Endodermal cell (in vitro differentiated cells): ENCODE measurements around the gene CPM. TPM values are rescaled to one million over a fixed set of nuclear protein-coding genes. Genes with fewer than 3 reads are reported as not detected.

Experiments
- DNase-seq: peaks from one replicate; pipeline ENCODE4 v3.0.0-alpha.2; 2017
- H3K27ac ChIP-seq: 2 replicates; pipeline ENCODE4 v1.5.1; 2013; ENCODE audit warnings: mild to moderate bottlenecking, low read depth, low read length, moderate library complexity
- H3K27me3 ChIP-seq: 2 replicates; pipeline ENCODE4 v1.6.1; 2013; ENCODE audit warnings: mild to moderate bottlenecking, low read length, moderate library complexity; ENCODE audit not compliant: insufficient read depth, control insufficient read depth, poor library complexity, severe bottlenecking
- H3K36me3 ChIP-seq: 2 replicates; pipeline ENCODE4 v1.7.0; 2013; ENCODE audit warnings: mild to moderate bottlenecking, low read length, moderate library complexity; ENCODE audit not compliant: control insufficient read depth, insufficient read depth
- H3K4me1 ChIP-seq: one replicate; pipeline ENCODE4 v1.7.0; 2013; ENCODE audit warnings: low read length; ENCODE audit not compliant: control insufficient read depth, insufficient read depth
- H3K4me3 ChIP-seq: 2 replicates; pipeline ENCODE4 v1.5.1; 2013; ENCODE audit warnings: mild to moderate bottlenecking, low read length, moderate library complexity
- H3K9ac ChIP-seq: 2 replicates; pipeline ENCODE4 v1.6.1; 2013; ENCODE audit warnings: mild to moderate bottlenecking, low read length, moderate library complexity; ENCODE audit not compliant: poor library complexity, severe bottlenecking; ENCODE audit errors: extremely low read depth
- H3K9me3 ChIP-seq: 2 replicates; pipeline ENCODE4 v1.6.1; 2013; ENCODE audit warnings: mild to moderate bottlenecking, low read length, moderate library complexity; ENCODE audit not compliant: control insufficient read depth
- H3K27ac Mint-ChIP-seq: 2 replicates; pipeline ENCODE4 v1.8.0; 2020; ENCODE audit warnings: mixed read lengths
- H3K27me3 Mint-ChIP-seq: 2 replicates; pipeline ENCODE4 v1.8.0; 2021; ENCODE audit warnings: mild to moderate bottlenecking, mixed read lengths; ENCODE audit not compliant: insufficient read depth
- H3K36me3 Mint-ChIP-seq: 2 replicates; pipeline ENCODE4 v1.8.0; 2020; ENCODE audit warnings: low read depth, mixed read lengths
- H3K4me1 Mint-ChIP-seq: 2 replicates; pipeline ENCODE4 v1.8.0; 2020; ENCODE audit warnings: mixed read lengths
- H3K4me3 Mint-ChIP-seq: 2 replicates; pipeline ENCODE4 v1.8.0; 2020; ENCODE audit warnings: mild to moderate bottlenecking, moderate library complexity, mixed read lengths
- H3K9me3 Mint-ChIP-seq: 2 replicates; pipeline ENCODE4 v1.8.0; 2020; ENCODE audit warnings: mild to moderate bottlenecking, mixed read lengths
- WGBS, 2 experiments: methylation state at CpG; one replicate each; pipeline versions ENCODE4 v1.1.5 to v1.1.7; 2013; ENCODE audit warnings: missing lambda C conversion rate in 2 of 2, mixed read lengths in 1 of 2; ENCODE audit not compliant: insufficient coverage in 1 of 2, insufficient read length in 1 of 2; 5-methylcytosine and 5-hydroxymethylcytosine counted together
- total RNA-seq, 2 donors: library from RNA; stranded (reverse); fragmentation: NEBNext Ultra II Directional in 1 of 2; extraction: Animal tissue kit (Norgen Biotek cat#: 25700) in 1 of 2; gene quantifications; 2 replicates in 1 of 2; 3 replicates in 1 of 2; pipeline ENCODE4 v1.2.1, GENCODE V29; 2021
- TF ChIP-seq, protein P1 (sequence below): fragments of 200-600 bp; sonication (generic); conservative IDR thresholded peaks from 2 replicates; pipeline ENCODE4 v1.5.0; 2021; ENCODE audit warnings: antibody characterized with exemption, mild to moderate bottlenecking

Gene CPM
- total RNA-seq, 2 donors from 2014 or later = 0.80 to 0.86 TPM

DNA sequence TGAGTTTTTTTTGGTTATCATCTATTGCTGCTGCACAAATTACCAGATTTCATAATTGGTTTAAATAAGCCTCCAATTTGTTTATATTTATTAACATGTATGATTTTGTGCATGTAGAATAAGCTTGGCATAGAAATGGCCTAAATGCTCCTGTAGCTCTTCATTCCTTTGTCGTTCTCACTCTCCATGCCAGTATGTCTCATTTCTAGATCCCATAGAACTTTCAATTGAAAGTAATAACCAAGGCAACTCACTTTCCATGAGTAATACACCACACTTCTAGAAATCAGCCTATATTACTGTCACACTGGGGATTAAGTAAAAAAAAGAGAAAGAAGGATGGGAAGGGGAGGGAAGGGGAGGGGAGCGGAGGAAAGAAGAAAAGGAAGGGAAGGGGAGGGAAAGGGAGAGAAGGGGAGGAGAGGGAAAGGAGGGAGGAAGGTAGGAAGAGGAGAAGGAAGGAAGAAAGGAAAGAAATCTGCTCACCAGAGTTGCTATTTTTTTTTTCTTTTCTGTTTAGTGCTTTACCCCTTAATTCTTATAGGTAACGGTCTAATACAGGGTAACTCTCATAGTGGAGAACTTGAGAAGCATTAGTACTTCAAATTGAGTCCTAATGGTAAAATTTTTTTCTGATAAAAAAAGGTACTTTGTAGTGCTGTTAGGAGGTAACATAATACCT lies 79.4 kb downstream of the CPM start:
- H3K9ac ChIP-seq = no peak overlapping the region
- no peaks in the 10 kb centered on the region for H3K9me3 ChIP-seq
- TF ChIP-seq, protein P1, sequence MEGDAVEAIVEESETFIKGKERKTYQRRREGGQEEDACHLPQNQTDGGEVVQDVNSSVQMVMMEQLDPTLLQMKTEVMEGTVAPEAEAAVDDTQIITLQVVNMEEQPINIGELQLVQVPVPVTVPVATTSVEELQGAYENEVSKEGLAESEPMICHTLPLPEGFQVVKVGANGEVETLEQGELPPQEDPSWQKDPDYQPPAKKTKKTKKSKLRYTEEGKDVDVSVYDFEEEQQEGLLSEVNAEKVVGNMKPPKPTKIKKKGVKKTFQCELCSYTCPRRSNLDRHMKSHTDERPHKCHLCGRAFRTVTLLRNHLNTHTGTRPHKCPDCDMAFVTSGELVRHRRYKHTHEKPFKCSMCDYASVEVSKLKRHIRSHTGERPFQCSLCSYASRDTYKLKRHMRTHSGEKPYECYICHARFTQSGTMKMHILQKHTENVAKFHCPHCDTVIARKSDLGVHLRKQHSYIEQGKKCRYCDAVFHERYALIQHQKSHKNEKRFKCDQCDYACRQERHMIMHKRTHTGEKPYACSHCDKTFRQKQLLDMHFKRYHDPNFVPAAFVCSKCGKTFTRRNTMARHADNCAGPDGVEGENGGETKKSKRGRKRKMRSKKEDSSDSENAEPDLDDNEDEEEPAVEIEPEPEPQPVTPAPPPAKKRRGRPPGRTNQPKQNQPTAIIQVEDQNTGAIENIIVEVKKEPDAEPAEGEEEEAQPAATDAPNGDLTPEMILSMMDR = no peak
- Mint-ChIP-seq H3K36me3 (no peaks in the 10 kb centered on the region), H3K27me3 (no peaks in the 10 kb centered on the region), H3K4me1 (no peaks in the 10 kb centered on the region), H3K4me3 (no peak overlapping the region), H3K9me3 (no peaks in the 10 kb centered on the region), H3K27ac (no peak overlapping the region)
- no peak for DNase-seq
- no peaks in the 10 kb centered on the region for H3K36me3 ChIP-seq
- H3K4me3 ChIP-seq = no peak overlapping the region
- 91 to 100% methylated on average over 2 to 3 of the region's 3 CpGs for WGBS, 2 experiments
- H3K27me3 ChIP-seq = no peaks in the 10 kb centered on the region
- no peak overlapping the region for H3K27ac ChIP-seq
- H3K4me1 ChIP-seq = no peaks in the 10 kb centered on the region

DNA sequence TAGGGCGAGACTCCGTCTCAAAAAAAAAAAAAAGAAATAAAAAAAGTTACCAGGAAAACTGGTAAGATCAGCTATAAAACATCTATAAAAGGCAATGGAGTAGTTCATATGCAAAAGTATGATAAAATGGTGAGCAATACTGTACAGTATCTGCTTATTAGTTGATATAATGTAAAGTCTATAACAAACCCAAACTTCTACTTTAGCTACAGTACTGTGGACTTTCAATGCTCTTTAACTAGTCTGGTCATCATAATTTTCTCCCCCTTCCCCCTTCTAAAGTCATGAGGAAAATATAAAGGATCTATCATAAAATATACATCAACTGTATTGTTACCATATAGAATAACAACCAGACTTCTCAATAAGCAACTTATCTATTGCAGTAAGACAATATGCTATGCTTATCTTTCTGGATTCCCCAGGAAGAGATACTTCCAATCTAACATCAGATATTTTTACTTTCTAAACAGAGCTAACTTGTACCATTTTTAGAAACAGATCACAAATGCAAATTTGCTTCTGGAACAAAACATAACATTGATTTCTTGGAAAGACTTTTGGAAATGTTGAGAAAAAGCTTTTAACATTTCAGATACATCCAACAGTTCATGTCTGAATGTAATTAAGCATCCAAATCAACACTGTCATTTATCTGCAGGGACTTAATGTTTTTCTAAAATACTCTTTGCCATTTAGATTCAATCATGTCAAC lies 81.2 kb downstream of the CPM start:
- Mint-ChIP-seq H3K4me1 (no peaks in the 10 kb centered on the region), H3K27ac (no peak overlapping the region), H3K27me3 (no peaks in the 10 kb centered on the region), H3K4me3 (no peak overlapping the region), H3K36me3 (no peaks in the 10 kb centered on the region), H3K9me3 (no peaks in the 10 kb centered on the region)
- TF ChIP-seq, protein P1 = no peak
- WGBS, 2 experiments = 100% methylated on average over 1 of the region's 2 CpGs
- no peaks in the 10 kb centered on the region for H3K27me3 ChIP-seq
- no peaks in the 10 kb centered on the region for H3K4me1 ChIP-seq
- no peak overlapping the region for H3K9ac ChIP-seq
- no peaks in the 10 kb centered on the region for H3K9me3 ChIP-seq
- no peak overlapping the region for H3K4me3 ChIP-seq
- H3K36me3 ChIP-seq = no peaks in the 10 kb centered on the region
- no peak overlapping the region for H3K27ac ChIP-seq
- no peak for DNase-seq

DNA sequence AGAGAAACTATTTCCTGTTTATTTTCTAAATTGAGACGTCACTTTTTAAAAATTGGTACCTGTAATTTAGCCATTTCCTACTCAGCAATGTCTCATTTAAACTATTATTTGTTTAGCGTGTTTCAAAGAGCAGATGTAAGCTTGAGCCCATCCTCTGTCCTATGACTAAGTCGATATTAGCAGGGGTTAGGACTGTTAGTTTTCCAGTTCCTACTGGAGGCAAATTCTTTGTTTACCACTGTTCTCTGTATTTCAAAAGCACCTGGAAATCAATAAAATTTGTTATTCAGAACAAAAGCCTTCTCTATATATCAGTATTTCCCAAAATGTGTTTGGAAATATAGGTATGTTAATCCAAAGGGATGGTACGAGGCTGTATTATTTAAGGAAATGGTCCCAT lies 82.6 kb downstream of the CPM start:
- no peaks in the 10 kb centered on the region for H3K27me3 ChIP-seq
- Mint-ChIP-seq H3K4me1 (no peaks in the 10 kb centered on the region), H3K9me3 (no peaks in the 10 kb centered on the region), H3K4me3 (no peak overlapping the region), H3K36me3 (peaks cover 3% of the 10 kb centered on the region), H3K27me3 (no peaks in the 10 kb centered on the region), H3K27ac (no peak overlapping the region)
- H3K4me1 ChIP-seq = no peaks in the 10 kb centered on the region
- DNase-seq = no peak
- no peaks in the 10 kb centered on the region for H3K9me3 ChIP-seq
- peaks cover 2% of the 10 kb centered on the region for H3K36me3 ChIP-seq
- no peak overlapping the region for H3K27ac ChIP-seq
- 84 to 88% methylated on average over 3 of the region's 4 CpGs for WGBS, 2 experiments
- no peak overlapping the region for H3K4me3 ChIP-seq
- H3K9ac ChIP-seq = no peak overlapping the region
- TF ChIP-seq, protein P1 = no peak
